GM12874 (cell line): Measurements from ENCODE around the gene NEDD4L.

ENCODE experiments used
- TF ChIP-seq, protein P1 (sequence below): IDR thresholded peaks from 2 replicates; pipeline ENCODE4 v1.5.1; 2011; ENCODE audit warnings: low read depth, mild to moderate bottlenecking, control low read depth, low read length, moderate library complexity; ENCODE audit not compliant: insufficient read depth

NEDD4L gene

DNA sequence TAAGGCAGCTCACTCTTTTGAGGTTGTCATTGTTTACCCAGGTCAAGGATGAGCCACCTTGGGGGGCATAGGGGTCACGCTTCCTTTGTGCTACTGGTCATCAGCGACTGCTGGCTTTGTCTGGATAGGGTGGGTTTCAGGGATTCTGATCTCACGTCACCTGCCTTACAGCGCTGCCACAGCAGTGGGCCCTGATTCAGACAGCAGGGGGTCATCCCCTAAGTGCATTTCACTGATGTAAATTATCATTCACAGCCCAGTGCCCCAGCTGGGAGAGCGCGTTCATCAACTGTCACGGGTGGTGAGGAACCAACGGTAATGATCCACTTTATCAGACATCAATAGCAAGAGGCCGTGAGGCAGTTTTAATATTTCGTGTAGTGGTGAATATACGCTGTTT, 291.2 kb downstream of the NEDD4L start:
- TF ChIP-seq, protein P1, sequence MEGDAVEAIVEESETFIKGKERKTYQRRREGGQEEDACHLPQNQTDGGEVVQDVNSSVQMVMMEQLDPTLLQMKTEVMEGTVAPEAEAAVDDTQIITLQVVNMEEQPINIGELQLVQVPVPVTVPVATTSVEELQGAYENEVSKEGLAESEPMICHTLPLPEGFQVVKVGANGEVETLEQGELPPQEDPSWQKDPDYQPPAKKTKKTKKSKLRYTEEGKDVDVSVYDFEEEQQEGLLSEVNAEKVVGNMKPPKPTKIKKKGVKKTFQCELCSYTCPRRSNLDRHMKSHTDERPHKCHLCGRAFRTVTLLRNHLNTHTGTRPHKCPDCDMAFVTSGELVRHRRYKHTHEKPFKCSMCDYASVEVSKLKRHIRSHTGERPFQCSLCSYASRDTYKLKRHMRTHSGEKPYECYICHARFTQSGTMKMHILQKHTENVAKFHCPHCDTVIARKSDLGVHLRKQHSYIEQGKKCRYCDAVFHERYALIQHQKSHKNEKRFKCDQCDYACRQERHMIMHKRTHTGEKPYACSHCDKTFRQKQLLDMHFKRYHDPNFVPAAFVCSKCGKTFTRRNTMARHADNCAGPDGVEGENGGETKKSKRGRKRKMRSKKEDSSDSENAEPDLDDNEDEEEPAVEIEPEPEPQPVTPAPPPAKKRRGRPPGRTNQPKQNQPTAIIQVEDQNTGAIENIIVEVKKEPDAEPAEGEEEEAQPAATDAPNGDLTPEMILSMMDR = no peak

DNA sequence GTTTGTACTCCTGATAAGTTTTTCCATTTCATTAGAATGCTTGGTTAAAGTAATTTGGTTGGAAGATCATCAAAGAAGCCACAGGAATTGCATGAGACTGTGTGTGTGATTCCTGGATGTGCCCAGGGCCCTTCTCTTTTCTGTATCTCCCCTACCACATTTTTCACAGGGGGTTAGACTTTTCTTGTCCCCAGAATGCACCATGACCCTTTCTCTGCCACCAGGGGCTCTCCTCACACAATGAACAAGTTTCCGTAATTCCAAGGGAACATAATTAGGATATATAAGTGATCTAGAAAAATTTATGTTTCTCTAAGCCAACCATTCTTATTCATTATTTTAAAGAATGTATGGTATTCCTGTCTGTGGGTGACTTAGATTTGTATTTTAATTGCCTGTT, 291.8 kb downstream of the NEDD4L start:
- TF ChIP-seq, protein P1 = no peak

DNA sequence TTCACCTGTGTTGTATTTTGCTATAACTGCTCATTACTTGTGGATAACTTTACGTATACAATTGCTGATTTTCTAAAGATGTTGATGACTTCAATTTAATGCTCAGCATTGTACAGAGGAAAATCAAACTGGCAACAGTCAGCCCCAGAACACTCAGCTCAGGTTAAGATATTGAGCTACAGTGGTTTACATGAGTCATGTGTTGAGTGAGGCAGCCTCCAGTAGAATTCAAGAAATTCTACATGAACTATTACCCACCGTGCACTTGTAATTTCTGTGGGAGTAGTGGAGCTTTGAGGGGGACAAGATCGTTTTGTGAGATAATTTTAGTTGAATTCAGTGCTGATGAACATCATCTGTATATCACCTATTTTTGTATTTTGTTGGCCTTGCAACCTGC, 292.6 kb downstream of the NEDD4L start:
- TF ChIP-seq, protein P1 = no peak

DNA sequence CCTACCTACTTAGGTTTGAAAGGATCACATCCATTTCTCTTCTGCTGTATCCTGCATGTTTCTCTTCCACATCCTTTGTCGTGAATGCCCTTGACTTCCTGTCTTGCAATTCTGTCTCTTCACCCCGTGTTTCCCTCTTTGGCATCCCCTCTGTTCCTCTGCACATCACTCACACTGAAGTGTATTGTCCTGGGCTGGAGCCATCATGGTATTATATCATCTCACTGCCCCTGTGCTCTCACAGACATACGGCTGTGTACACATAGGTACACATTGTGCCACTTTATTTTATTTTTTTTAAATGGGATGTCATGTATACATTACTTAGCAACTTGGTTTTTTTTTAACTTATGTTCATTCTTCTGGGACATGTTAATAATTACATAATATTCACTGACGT, 293.3 kb downstream of the NEDD4L start:
- TF ChIP-seq, protein P1 = no peak

DNA sequence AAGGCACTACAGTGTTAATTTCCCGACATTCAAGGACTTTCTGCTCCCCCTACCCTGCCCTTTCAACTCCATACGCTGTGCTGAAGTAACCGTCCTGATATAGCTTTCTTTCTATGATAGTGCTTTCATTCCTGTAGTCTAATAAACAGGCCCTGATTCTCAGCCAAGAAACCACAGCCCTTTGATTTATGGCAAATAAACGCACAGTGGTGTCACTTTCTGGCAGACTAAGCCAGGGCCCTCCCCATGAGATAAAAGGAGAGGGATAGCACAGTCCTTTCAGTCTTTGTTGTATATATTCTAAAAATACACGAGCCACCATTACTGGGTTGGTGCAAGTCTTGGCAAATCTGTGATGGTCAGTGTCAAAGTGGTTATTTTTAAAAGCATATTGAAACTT, 293.7 kb downstream of the NEDD4L start:
- TF ChIP-seq, protein P1 = no peak

DNA sequence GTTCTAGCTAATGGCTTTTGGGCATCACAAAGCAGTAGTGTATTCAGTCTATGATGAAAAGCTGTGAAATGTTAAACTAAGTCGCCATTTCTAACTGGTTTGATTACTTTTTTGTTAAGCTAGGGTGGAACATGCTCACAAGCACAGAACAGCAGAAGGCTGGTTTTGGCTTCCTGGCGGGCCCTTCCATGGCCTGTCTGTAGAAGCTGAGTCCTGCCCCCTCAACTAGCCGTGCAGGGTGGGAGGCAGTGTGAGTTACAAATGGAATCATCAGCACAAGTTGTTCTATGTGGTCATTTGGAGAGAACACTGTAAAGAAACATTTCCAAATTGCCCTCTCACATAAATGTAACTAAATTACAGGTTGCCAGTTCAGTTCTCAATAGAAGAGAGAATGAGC, 294.1 kb downstream of the NEDD4L start:
- TF ChIP-seq, protein P1 = no peak

DNA sequence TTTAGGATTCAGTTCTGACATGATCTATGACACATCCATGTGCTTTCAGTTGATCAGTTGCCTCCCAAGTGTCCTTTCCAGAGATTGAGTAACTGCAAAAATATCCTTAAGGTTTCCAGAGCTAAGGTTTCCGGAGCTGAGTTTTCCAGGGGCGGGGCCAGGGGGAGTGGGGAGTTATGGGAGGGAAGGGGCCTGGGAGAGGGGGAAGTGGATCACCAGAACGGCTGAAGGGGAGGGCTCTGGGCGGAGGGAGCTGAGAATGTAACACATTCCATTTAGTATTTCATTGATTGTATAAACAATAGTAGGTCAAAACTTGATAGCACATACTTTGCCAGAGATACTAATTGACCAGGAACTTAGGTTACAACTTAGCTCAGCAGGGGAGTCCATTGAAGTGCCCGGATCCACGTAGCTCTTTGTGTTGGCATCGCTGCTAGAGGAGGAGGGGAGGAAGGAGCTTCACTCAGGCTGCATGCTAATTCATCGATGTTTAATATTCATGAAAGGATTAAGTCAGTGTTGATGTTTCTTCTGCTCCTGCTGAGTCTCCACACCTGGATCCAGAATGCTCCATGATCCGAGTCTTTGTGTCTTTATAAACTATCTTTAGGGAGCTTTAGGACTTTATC, 295.1 kb downstream of the NEDD4L start:
- TF ChIP-seq, protein P1 = no peak
